ENCODE results near the gene SLC7A8.
"Not testable (repeated sequence)": the region's sequence is repeated elsewhere in the genome, so short reads cannot be mapped to it uniquely, and the experiment has no call there.

The SLC7A8 gene

GRCh38 chr14:23183479-23183878, at the start of gene SLC7A8:
Gene SLC7A8 (minus strand): TSS chr14:23183660. CDS start chr14:23182914, 746 bp downstream.
- DNase-seq (ENCODE audit: extremely low read depth in 1 of 2, low read depth in 1 of 2), result no peak

- DNase-seq (ENCODE audit: extremely low read depth in 1 of 2, low read depth in 1 of 2), result not testable (repeated sequence)
These were observed 48.9 kb upstream of the SLC7A8 start for GRCh38 chr14:23232241-23232808.

- DNase-seq (ENCODE audit: extremely low read depth in 1 of 2, low read depth in 1 of 2), result no peak
These were observed 45.4 kb upstream of the SLC7A8 start for GRCh38 chr14:23228812-23229211.

- DNase-seq (ENCODE audit: extremely low read depth in 1 of 2, low read depth in 1 of 2), result no peak
These were observed 44.1 kb upstream of the SLC7A8 start for GRCh38 chr14:23227566-23227965.

- DNase-seq (ENCODE audit: extremely low read depth in 1 of 2, low read depth in 1 of 2), result not testable (repeated sequence)
These were observed 41.5 kb upstream of the SLC7A8 start for GRCh38 chr14:23224958-23225357.

- no peak for DNase-seq (ENCODE audit: extremely low read depth in 1 of 2, low read depth in 1 of 2)
These were observed 35.6 kb upstream of the SLC7A8 start for GRCh38 chr14:23219075-23219474.

GRCh38 chr14:23217032-23218020, 33.9 kb upstream of the SLC7A8 start:
- DNase-seq (ENCODE audit: extremely low read depth in 1 of 2, low read depth in 1 of 2), result no peak

- DNase-seq (ENCODE audit: extremely low read depth in 1 of 2, low read depth in 1 of 2), result no peak
These were observed 32.0 kb upstream of the SLC7A8 start for GRCh38 chr14:23215421-23215820.

- no peak for DNase-seq (ENCODE audit: extremely low read depth in 1 of 2, low read depth in 1 of 2)
These were observed 26.4 kb upstream of the SLC7A8 start for GRCh38 chr14:23209651-23210423.

- DNase-seq (ENCODE audit: extremely low read depth in 1 of 2, low read depth in 1 of 2), result no peak
These were observed 24.9 kb upstream of the SLC7A8 start for GRCh38 chr14:23208324-23208723.

- DNase-seq (ENCODE audit: extremely low read depth in 1 of 2, low read depth in 1 of 2), result no peak
These were observed 23.7 kb upstream of the SLC7A8 start for GRCh38 chr14:23207146-23207540.

GRCh38 chr14:23206422-23207145, 23.1 kb upstream of the SLC7A8 start:
- no peak for DNase-seq (ENCODE audit: extremely low read depth in 1 of 2, low read depth in 1 of 2)

- no peak for DNase-seq (ENCODE audit: extremely low read depth in 1 of 2, low read depth in 1 of 2)
These were observed 18.5 kb upstream of the SLC7A8 start for GRCh38 chr14:23202001-23202400.

- not testable (repeated sequence) for DNase-seq (ENCODE audit: extremely low read depth in 1 of 2, low read depth in 1 of 2)
These were observed 15.7 kb upstream of the SLC7A8 start for GRCh38 chr14:23199141-23199540.

GRCh38 chr14:23196487-23196886, 13.0 kb upstream of the SLC7A8 start:
- DNase-seq (ENCODE audit: extremely low read depth in 1 of 2, low read depth in 1 of 2), result not testable (repeated sequence)

GRCh38 chr14:23195552-23196101, 12.2 kb upstream of the SLC7A8 start:
- DNase-seq (ENCODE audit: extremely low read depth in 1 of 2, low read depth in 1 of 2), result no peak

GRCh38 chr14:23193432-23193831, 10.0 kb upstream of the SLC7A8 start:
- DNase-seq (ENCODE audit: extremely low read depth in 1 of 2, low read depth in 1 of 2), result no peak

- DNase-seq (ENCODE audit: extremely low read depth in 1 of 2, low read depth in 1 of 2), result no peak
These were observed 4.5 kb upstream of the SLC7A8 start for GRCh38 chr14:23187925-23188324.

GRCh38 chr14:23186913-23187654, 3.6 kb upstream of the SLC7A8 start:
- no peak for DNase-seq (ENCODE audit: extremely low read depth in 1 of 2, low read depth in 1 of 2)

GRCh38 chr14:23185063-23185462, 1.6 kb upstream of the SLC7A8 start:
- DNase-seq (ENCODE audit: extremely low read depth in 1 of 2, low read depth in 1 of 2), result no peak
